HCT116 (cell line): ENCODE results near the gene MYLK. TPM values are rescaled to one million over a fixed set of nuclear protein-coding genes. Genes with fewer than 3 reads are reported as not detected.

Source experiments
- ATAC-seq: fragments of 200-7000 bp; cut with Tn5 transposase; 2 replicates; pipeline ENCODE4 v1.9.1; 2020; ENCODE audit warnings: mild to moderate bottlenecking, moderate library complexity
- BruUV-seq: library from RNA; stranded (reverse); fragments of 400-500 nt; replicated peaks from 2 replicates; lab custom pipeline; 2021; lab: Mats Ljungman, UMichigan
- CTCF ChIA-PET: fragments of 300-600 bp; sonication (Branson Sonifier 250); formaldehyde crosslinking; loops from one replicate; lab custom pipeline; 2021; ENCODE audit warnings: antibody characterized with exemption; lab: Charles Lee
- POLR2A ChIA-PET: fragments of 300-600, 350-600 bp; sonication (Branson Sonifier 250); formaldehyde crosslinking; loops from one replicate; lab custom pipeline; 2021; ENCODE audit warnings: antibody characterized with exemption; lab: Charles Lee
- RAD21 ChIA-PET, 2 experiments: fragments of 300-600 bp; sonication (Branson Sonifier 250); formaldehyde crosslinking; loops; one replicate each; lab custom pipeline; 2023; ENCODE audit warnings: low total read pairs in 2 of 2; ENCODE audit not compliant: uncharacterized antibody in 2 of 2, unreplicated experiment in 2 of 2, low non-redundant PET in 1 of 2; lab: Charles Lee
- DNase-seq: peaks from one replicate; pipeline ENCODE4 v3.0.0-alpha.2; 2010; ENCODE audit warnings: low read depth, low spot score
- H2AFZ ChIP-seq: fragments of 200-600 bp; shearing (Covaris generic), sonication (generic); 2 replicates; pipeline ENCODE4 v1.6.1; 2017; ENCODE audit warnings: low read depth, mixed run types, mixed read lengths, antibody characterized with exemption, low read length; ENCODE audit not compliant: poor library complexity, severe bottlenecking
- H3K27ac ChIP-seq: 2 replicates; pipeline ENCODE4 v1.5.1; 2012; ENCODE audit warnings: low read depth, low read length
- H3K27me3 ChIP-seq: fragments of 200-600 bp; sonication (generic); 2 replicates; pipeline ENCODE4 v1.6.1; 2016; ENCODE audit warnings: mixed run types, low read length, mixed read lengths; ENCODE audit not compliant: insufficient read depth
- H3K36me3 ChIP-seq, 2 experiments: fragments of 200-500 bp in 1 of 2; fragments of 200-600 bp in 1 of 2; sonication (Bioruptor generic) in 1 of 2; sonication (generic) in 1 of 2; 2 replicates each; pipeline versions ENCODE4 v1.5.1 to v1.6.1; 2014 to 2016; ENCODE audit warnings: low read length in 2 of 2, inconsistent platforms in 1 of 2, mixed read lengths in 1 of 2, mixed run types in 1 of 2; ENCODE audit not compliant: insufficient read depth in 2 of 2, control insufficient read depth in 1 of 2
- H3K4me1 ChIP-seq, 2 experiments: fragments of 200-600 bp in 1 of 2; sonication (generic) in 1 of 2; 2 replicates each; pipeline versions ENCODE4 v1.5.1 to v1.6.1; 2012 to 2017; ENCODE audit warnings: low read length in 2 of 2, inconsistent platforms in 1 of 2, mild to moderate bottlenecking in 1 of 2, mixed read lengths in 1 of 2, mixed run types in 1 of 2, moderate library complexity in 1 of 2; ENCODE audit not compliant: insufficient read depth in 2 of 2, control insufficient read depth in 1 of 2
- H3K4me2 ChIP-seq: fragments of 200-600 bp; sonication (generic); 2 replicates; pipeline ENCODE4 v1.6.1; 2017; ENCODE audit warnings: mixed run types, low read length, mixed read lengths
- H3K4me3 ChIP-seq, 2 experiments: fragments of 200-600 bp in 1 of 2; sonication (generic) in 1 of 2; replicated peaks in 1 of 2; 2 replicates each; pipeline ENCODE4 v1.5.1; 2011 to 2016; ENCODE audit warnings: low read length in 2 of 2, control low read depth in 1 of 2, low read depth in 1 of 2, mild to moderate bottlenecking in 1 of 2, mixed read lengths in 1 of 2, mixed run types in 1 of 2
- H3K79me2 ChIP-seq: fragments of 200-600 bp; sonication (generic); 2 replicates; pipeline ENCODE4 v1.6.1; 2017; ENCODE audit warnings: mild to moderate bottlenecking, mixed run types, low read length, moderate library complexity, mixed read lengths; ENCODE audit not compliant: insufficient read depth
- H3K9ac ChIP-seq: fragments of 200-600 bp; sonication (generic); 2 replicates; pipeline ENCODE4 v1.6.1; 2016; ENCODE audit warnings: low read length, mixed read lengths
- H3K9me2 ChIP-seq: fragments of 200-600 bp; sonication (generic), shearing (Covaris generic); 2 replicates; pipeline ENCODE4 v1.6.1; 2017; ENCODE audit warnings: mixed run types, mild to moderate bottlenecking, moderate library complexity; ENCODE audit not compliant: insufficient read depth
- H3K9me3 ChIP-seq, 2 experiments: fragments of 200-500 bp in 1 of 2; fragments of 200-600 bp in 1 of 2; sonication (Bioruptor generic) in 1 of 2; sonication (generic) in 1 of 2; 2 replicates each; pipeline ENCODE4 v1.6.1; 2014 to 2017; ENCODE audit warnings: low read length in 2 of 2, mixed read lengths in 2 of 2, inconsistent platforms in 1 of 2, low read depth in 1 of 2, mild to moderate bottlenecking in 1 of 2, mixed run types in 1 of 2, moderate library complexity in 1 of 2; ENCODE audit not compliant: control insufficient read depth in 1 of 2, insufficient read depth in 1 of 2
- H4K20me1 ChIP-seq: fragments of 200-600 bp; sonication (generic), shearing (Covaris generic); 2 replicates; pipeline ENCODE4 v1.6.1; 2017; ENCODE audit warnings: mixed run types, mild to moderate bottlenecking, moderate library complexity; ENCODE audit not compliant: insufficient read depth
- CBX3 ChIP-seq: IDR thresholded peaks from 2 replicates; pipeline ENCODE4 v1.6.1; 2012; ENCODE audit warnings: low read depth
- CEBPB ChIP-seq: IDR thresholded peaks from 2 replicates; pipeline ENCODE4 v1.6.1; 2012; ENCODE audit warnings: low read depth
- EGR1 ChIP-seq: IDR thresholded peaks from 2 replicates; pipeline ENCODE4 v1.6.1; 2012; ENCODE audit warnings: low read depth
- EZH2phosphoT487 ChIP-seq: fragments of 200-600 bp; IDR thresholded peaks from 2 replicates; pipeline ENCODE4 v1.6.1; 2018; ENCODE audit warnings: antibody characterized with exemption, borderline replicate concordance
- FOSL1 ChIP-seq: IDR thresholded peaks from 2 replicates; pipeline ENCODE4 v1.6.1; 2012; ENCODE audit warnings: low read depth
- JUND ChIP-seq: IDR thresholded peaks from 2 replicates; pipeline ENCODE4 v1.6.1; 2012
- POLR2A ChIP-seq: IDR thresholded peaks from 2 replicates; pipeline ENCODE4 v1.7.0; 2011; ENCODE audit warnings: borderline replicate concordance; ENCODE audit not compliant: insufficient read depth, insufficient read length; ENCODE audit errors: extremely low read depth
- POLR2AphosphoS5 ChIP-seq: IDR thresholded peaks from 2 replicates; pipeline ENCODE4 v1.6.1; 2011; ENCODE audit warnings: mild to moderate bottlenecking, low read depth, low read length, moderate library complexity
- RAD21 ChIP-seq: IDR thresholded peaks from 2 replicates; pipeline ENCODE4 v1.6.1; 2012; ENCODE audit warnings: low read depth, mild to moderate bottlenecking
- REST ChIP-seq: IDR thresholded peaks from 2 replicates; pipeline ENCODE4 v1.6.1; 2012; ENCODE audit warnings: low read depth
- SRF ChIP-seq: IDR thresholded peaks from 2 replicates; pipeline ENCODE4 v1.6.1; 2012; ENCODE audit warnings: low read depth
- TCF7L2 ChIP-seq: IDR thresholded peaks from 2 replicates; pipeline ENCODE4 v1.7.0; 2011; ENCODE audit warnings: borderline replicate concordance, inconsistent platforms; ENCODE audit not compliant: insufficient read depth, insufficient read length; ENCODE audit errors: extremely low read depth
- YY1 ChIP-seq: IDR thresholded peaks from 2 replicates; pipeline ENCODE4 v1.6.1; 2011; ENCODE audit warnings: low read length, low read depth, moderate library complexity, mild to moderate bottlenecking; ENCODE audit not compliant: insufficient replicate concordance; ENCODE audit errors: extremely low read depth
- ZFX ChIP-seq: fragments of 450-650 bp; IDR thresholded peaks from 2 replicates; pipeline ENCODE4 v1.6.1; 2017
- ZNF274 ChIP-seq: fragments of 200-500 bp; sonication (Bioruptor generic); IDR thresholded peaks from 2 replicates; pipeline ENCODE4 v1.6.1; 2014; ENCODE audit warnings: mild to moderate bottlenecking, low read depth, low read length, inconsistent platforms
- intact Hi-C: fragments of 100-400 bp; cut with micrococcal nuclease; formaldehyde crosslinking; loops from 2 replicates; pipeline ENCODE4 v1.10.0; 2022
- total RNA-seq: library from RNA; stranded (reverse); gene quantifications from one replicate; pipeline ENCODE4 v1.2.1, GENCODE V29; 2021; ENCODE audit not compliant: unreplicated experiment
- TF ChIP-seq, protein P1 (sequence below), 3 experiments: fragments of 200-600 bp in 1 of 3; sonication (generic) in 1 of 3; IDR thresholded peaks in 2 of 3; conservative IDR thresholded peaks in 1 of 3; 2 replicates each; pipeline ENCODE4 v1.5.1; 2012 to 2017; ENCODE audit warnings: low read depth in 2 of 3, low read length in 2 of 3, antibody characterized with exemption in 1 of 3, borderline replicate concordance in 1 of 3, control low read depth in 1 of 3, mild to moderate bottlenecking in 1 of 3, mixed read lengths in 1 of 3, mixed run types in 1 of 3, moderate library complexity in 1 of 3; ENCODE audit not compliant: insufficient read depth in 1 of 3
- TF ChIP-seq, protein P2 (sequence below): IDR thresholded peaks from 2 replicates; pipeline ENCODE4 v1.6.1; 2012
- TF ChIP-seq, protein P3 (sequence below): IDR thresholded peaks from 2 replicates; pipeline ENCODE4 v1.6.1; 2011; ENCODE audit warnings: mild to moderate bottlenecking, low read length, moderate library complexity; ENCODE audit not compliant: insufficient replicate concordance; ENCODE audit errors: extremely low read depth

MYLK gene
- total RNA-seq, 1 experiment from 2014 or later = 3.8 TPM

DNA sequence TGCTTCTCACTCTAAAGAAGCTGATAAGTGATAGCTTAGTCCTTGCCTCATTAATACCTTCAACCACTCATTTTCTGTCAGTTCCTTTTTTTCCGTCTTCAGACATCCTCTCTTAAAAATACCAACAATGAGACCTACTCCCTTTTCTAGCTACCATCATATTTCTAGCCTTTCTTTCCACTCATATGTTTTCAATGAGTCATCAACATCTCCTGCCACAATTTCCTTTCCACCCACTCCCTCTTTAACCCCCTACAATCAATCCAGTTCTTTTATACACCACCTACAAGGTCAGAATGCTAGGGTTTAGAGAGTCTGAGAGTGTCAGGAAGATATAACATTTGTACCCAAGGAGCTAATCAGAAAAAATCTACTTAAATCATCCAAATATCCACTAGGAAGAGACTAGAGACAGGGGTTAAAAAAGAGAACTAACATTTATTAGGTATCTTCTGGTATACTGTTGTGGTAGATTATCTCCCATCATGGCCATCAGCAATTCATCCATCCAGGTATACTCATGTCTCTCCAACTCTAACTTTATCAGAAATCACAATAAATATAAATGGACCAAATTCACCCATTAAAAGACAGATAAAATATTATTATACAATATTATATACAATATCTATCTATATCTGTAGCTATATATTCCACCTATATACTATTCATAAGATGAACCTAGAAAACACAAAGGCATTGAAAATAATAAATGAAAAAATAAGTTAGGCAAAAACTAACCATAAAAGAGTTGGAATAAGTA is 42.5 kb downstream of the MYLK start:
- Histone ChIP-seq H4K20me1 (no peaks in the 10 kb centered on the region), H3K27ac (no peak overlapping the region), H3K4me2 (no peak overlapping the region), H3K4me1 (no peaks in the 10 kb centered on the region), H3K9me3 (peaks cover 6 to 7% of the 10 kb centered on the region in 2 experiments; a peak in 2 of 4 replicates), H3K9ac (no peak overlapping the region), H3K4me3 (no peak overlapping the region), H3K27me3 (no peaks in the 10 kb centered on the region), H3K36me3 (no peaks in the 10 kb centered on the region), H3K79me2 (no peaks in the 10 kb centered on the region), H3K9me2 (no peaks in the 10 kb centered on the region), H2AFZ (no peak overlapping the region)
- intact Hi-C loops = no loop called here
- TF ChIP-seq, protein P1, sequence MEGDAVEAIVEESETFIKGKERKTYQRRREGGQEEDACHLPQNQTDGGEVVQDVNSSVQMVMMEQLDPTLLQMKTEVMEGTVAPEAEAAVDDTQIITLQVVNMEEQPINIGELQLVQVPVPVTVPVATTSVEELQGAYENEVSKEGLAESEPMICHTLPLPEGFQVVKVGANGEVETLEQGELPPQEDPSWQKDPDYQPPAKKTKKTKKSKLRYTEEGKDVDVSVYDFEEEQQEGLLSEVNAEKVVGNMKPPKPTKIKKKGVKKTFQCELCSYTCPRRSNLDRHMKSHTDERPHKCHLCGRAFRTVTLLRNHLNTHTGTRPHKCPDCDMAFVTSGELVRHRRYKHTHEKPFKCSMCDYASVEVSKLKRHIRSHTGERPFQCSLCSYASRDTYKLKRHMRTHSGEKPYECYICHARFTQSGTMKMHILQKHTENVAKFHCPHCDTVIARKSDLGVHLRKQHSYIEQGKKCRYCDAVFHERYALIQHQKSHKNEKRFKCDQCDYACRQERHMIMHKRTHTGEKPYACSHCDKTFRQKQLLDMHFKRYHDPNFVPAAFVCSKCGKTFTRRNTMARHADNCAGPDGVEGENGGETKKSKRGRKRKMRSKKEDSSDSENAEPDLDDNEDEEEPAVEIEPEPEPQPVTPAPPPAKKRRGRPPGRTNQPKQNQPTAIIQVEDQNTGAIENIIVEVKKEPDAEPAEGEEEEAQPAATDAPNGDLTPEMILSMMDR (IDR thresholded peaks at IDR 0.05 in 2 of 3, conservative IDR thresholded peaks at IDR 0.05 in 1 of 3; ENCODE audit: borderline replicate concordance in 1 of 3, insufficient read depth in 1 of 3, low read depth in 2 of 3, low read length in 2 of 3) = no peak
- TF ChIP-seq ZNF274 (no peak), SRF (no peak), JUND (no peak), POLR2AphosphoS5 (no peak), CBX3 (no peak), EZH2phosphoT487 (no peak), ZFX (no peak), REST (no peak), YY1 (no peak), RAD21 (no peak), EGR1 (no peak), CEBPB (no peak), POLR2A (no peak), TCF7L2 (no peak), FOSL1 (no peak)
- TF ChIP-seq, protein P2, sequence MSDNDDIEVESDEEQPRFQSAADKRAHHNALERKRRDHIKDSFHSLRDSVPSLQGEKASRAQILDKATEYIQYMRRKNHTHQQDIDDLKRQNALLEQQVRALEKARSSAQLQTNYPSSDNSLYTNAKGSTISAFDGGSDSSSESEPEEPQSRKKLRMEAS = no peak
- TF ChIP-seq, protein P3, sequence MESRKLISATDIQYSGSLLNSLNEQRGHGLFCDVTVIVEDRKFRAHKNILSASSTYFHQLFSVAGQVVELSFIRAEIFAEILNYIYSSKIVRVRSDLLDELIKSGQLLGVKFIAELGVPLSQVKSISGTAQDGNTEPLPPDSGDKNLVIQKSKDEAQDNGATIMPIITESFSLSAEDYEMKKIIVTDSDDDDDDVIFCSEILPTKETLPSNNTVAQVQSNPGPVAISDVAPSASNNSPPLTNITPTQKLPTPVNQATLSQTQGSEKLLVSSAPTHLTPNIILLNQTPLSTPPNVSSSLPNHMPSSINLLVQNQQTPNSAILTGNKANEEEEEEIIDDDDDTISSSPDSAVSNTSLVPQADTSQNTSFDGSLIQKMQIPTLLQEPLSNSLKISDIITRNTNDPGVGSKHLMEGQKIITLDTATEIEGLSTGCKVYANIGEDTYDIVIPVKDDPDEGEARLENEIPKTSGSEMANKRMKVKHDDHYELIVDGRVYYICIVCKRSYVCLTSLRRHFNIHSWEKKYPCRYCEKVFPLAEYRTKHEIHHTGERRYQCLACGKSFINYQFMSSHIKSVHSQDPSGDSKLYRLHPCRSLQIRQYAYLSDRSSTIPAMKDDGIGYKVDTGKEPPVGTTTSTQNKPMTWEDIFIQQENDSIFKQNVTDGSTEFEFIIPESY = no peak
- RAD21 ChIA-PET = no interaction called here
- POLR2A ChIA-PET = no interaction called here
- DNase-seq (no peak), ATAC-seq (no peak)
- CTCF ChIA-PET = no interaction called here
- BruUV-seq = no TSS peak
